Measurements from ENCODE around the gene IFT81. TPM values are rescaled to one million over a fixed set of nuclear protein-coding genes. Genes with fewer than 3 reads are reported as not detected.
"Not testable (repeated sequence)": the region's sequence is repeated elsewhere in the genome, so short reads cannot be mapped to it uniquely, and the experiment has no call there.

IFT81 gene
- total RNA-seq, 1 donor: 18.5 TPM

GRCh38 chr12:110251381-110251780 is 127.2 kb downstream of the IFT81 start:
- TF ChIP-seq CTCF (IDR thresholded peaks at IDR 0.05; ENCODE audit: extremely low read depth, low read depth, low read length): no peak
- H3K4me1 ChIP-seq (ENCODE audit: insufficient read depth, low read length): peaks cover 6% of the 10 kb centered on the region
- H3K27ac ChIP-seq (ENCODE audit: low read depth, low read length): no peak overlapping the region
- no peak for DNase-seq (ENCODE audit: insufficient read length, low spot score, missing footprints)
- H3K36me3 ChIP-seq (ENCODE audit: insufficient read depth, low read length): no peaks in the 10 kb centered on the region
- H3K79me2 ChIP-seq (ENCODE audit: insufficient read depth, low read length): no peaks in the 10 kb centered on the region
- no peaks in the 10 kb centered on the region for H3K9me3 ChIP-seq (ENCODE audit: low read depth, low read length)
- H4K20me1 ChIP-seq (ENCODE audit: insufficient read depth, low read length): no peaks in the 10 kb centered on the region
- H3K4me2 ChIP-seq (ENCODE audit: insufficient read depth, low read length): no peak overlapping the region
- H2AFZ ChIP-seq (ENCODE audit: low read length): no peak overlapping the region
- no peak overlapping the region for H3K4me3 ChIP-seq (ENCODE audit: insufficient read depth, low read length)
- no peaks in the 10 kb centered on the region for H3K27me3 ChIP-seq (ENCODE audit: insufficient read depth, low read length)

- no peak for DNase-seq (ENCODE audit: insufficient read length, low spot score, missing footprints)
- Histone ChIP-seq H3K4me2 (ENCODE audit: insufficient read depth, low read length) (peak overlapping the region; percentile 66), H4K20me1 (ENCODE audit: insufficient read depth, low read length) (no peaks in the 10 kb centered on the region), H3K9me3 (ENCODE audit: low read depth, low read length) (no peaks in the 10 kb centered on the region), H3K4me3 (ENCODE audit: insufficient read depth, low read length) (no peak overlapping the region), H3K79me2 (ENCODE audit: insufficient read depth, low read length) (no peaks in the 10 kb centered on the region), H2AFZ (ENCODE audit: low read length) (peak overlapping the region; percentile 72), H3K36me3 (ENCODE audit: insufficient read depth, low read length) (no peaks in the 10 kb centered on the region), H3K4me1 (ENCODE audit: insufficient read depth, low read length) (peaks cover 15% of the 10 kb centered on the region), H3K27me3 (ENCODE audit: insufficient read depth, low read length) (no peaks in the 10 kb centered on the region), H3K27ac (ENCODE audit: low read depth, low read length) (peak overlapping the region; percentile 53)
- TF ChIP-seq CTCF (IDR thresholded peaks at IDR 0.05; ENCODE audit: extremely low read depth, low read depth, low read length): no peak
Observed at GRCh38 chr12:110252716-110253115, 128.6 kb downstream of the IFT81 start.

GRCh38 chr12:110253176-110253575 is 129.0 kb downstream of the IFT81 start:
- H3K27me3 ChIP-seq (ENCODE audit: insufficient read depth, low read length): no peaks in the 10 kb centered on the region
- H3K9me3 ChIP-seq (ENCODE audit: low read depth, low read length): no peaks in the 10 kb centered on the region
- H3K4me2 ChIP-seq (ENCODE audit: insufficient read depth, low read length): peak overlapping the region; percentile 66
- H3K4me3 ChIP-seq (ENCODE audit: insufficient read depth, low read length): peak overlapping the region; percentile 42
- H3K79me2 ChIP-seq (ENCODE audit: insufficient read depth, low read length): no peaks in the 10 kb centered on the region
- H2AFZ ChIP-seq (ENCODE audit: low read length): peak overlapping the region; percentile 72
- H3K27ac ChIP-seq (ENCODE audit: low read depth, low read length): peak overlapping the region; percentile 53
- no peak for DNase-seq (ENCODE audit: insufficient read length, low spot score, missing footprints)
- H4K20me1 ChIP-seq (ENCODE audit: insufficient read depth, low read length): no peaks in the 10 kb centered on the region
- H3K4me1 ChIP-seq (ENCODE audit: insufficient read depth, low read length): peaks cover 15% of the 10 kb centered on the region
- TF ChIP-seq CTCF (IDR thresholded peaks at IDR 0.05; ENCODE audit: extremely low read depth, low read depth, low read length): no peak
- no peaks in the 10 kb centered on the region for H3K36me3 ChIP-seq (ENCODE audit: insufficient read depth, low read length)

- TF ChIP-seq CTCF (IDR thresholded peaks at IDR 0.05; ENCODE audit: extremely low read depth, low read depth, low read length): no peak
- Histone ChIP-seq H4K20me1 (ENCODE audit: insufficient read depth, low read length) (no peaks in the 10 kb centered on the region), H2AFZ (ENCODE audit: low read length) (no peak overlapping the region), H3K4me2 (ENCODE audit: insufficient read depth, low read length) (no peak overlapping the region), H3K36me3 (ENCODE audit: insufficient read depth, low read length) (no peaks in the 10 kb centered on the region), H3K4me3 (ENCODE audit: insufficient read depth, low read length) (no peak overlapping the region), H3K9me3 (ENCODE audit: low read depth, low read length) (no peaks in the 10 kb centered on the region), H3K27ac (ENCODE audit: low read depth, low read length) (no peak overlapping the region), H3K4me1 (ENCODE audit: insufficient read depth, low read length) (peaks cover 15% of the 10 kb centered on the region), H3K79me2 (ENCODE audit: insufficient read depth, low read length) (no peaks in the 10 kb centered on the region), H3K27me3 (ENCODE audit: insufficient read depth, low read length) (no peaks in the 10 kb centered on the region)
- DNase-seq (ENCODE audit: insufficient read length, low spot score, missing footprints): no peak
Observed at GRCh38 chr12:110254971-110255540, 130.9 kb downstream of the IFT81 start.

GRCh38 chr12:110255890-110256456 is 131.8 kb downstream of the IFT81 start:
- not testable (repeated sequence) for H3K79me2 ChIP-seq (ENCODE audit: insufficient read depth, low read length); H3K4me3 ChIP-seq (ENCODE audit: insufficient read depth, low read length); H2AFZ ChIP-seq (ENCODE audit: low read length); H3K9me3 ChIP-seq (ENCODE audit: low read depth, low read length); DNase-seq (ENCODE audit: insufficient read length, low spot score, missing footprints); H3K27ac ChIP-seq (ENCODE audit: low read depth, low read length); H4K20me1 ChIP-seq (ENCODE audit: insufficient read depth, low read length); H3K4me2 ChIP-seq (ENCODE audit: insufficient read depth, low read length); H3K27me3 ChIP-seq (ENCODE audit: insufficient read depth, low read length); H3K36me3 ChIP-seq (ENCODE audit: insufficient read depth, low read length)
- H3K4me1 ChIP-seq (ENCODE audit: insufficient read depth, low read length): peaks cover 15% of the 10 kb centered on the region
